Measurements from ENCODE around the gene BMS1.

The BMS1 gene

DNA sequence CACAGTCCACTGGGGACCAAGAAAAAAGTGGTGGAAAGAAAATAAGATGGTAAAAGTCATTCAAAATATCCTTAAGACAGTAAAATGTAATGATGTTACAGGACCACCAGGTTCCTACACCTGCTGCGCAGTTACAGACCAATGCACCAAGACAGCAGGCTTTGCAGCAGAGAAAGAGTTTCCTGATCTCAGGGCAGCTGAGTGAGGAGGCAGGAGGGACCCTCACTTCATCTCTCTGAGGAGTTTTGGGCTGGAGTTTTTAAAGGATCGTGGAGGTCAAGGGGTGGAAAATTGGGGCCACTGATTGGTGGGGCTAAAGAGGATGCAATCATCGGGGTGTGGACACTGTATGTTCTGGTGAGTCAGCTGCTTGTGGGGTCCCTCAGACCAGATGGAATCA is 100.0 kb downstream of the BMS1 start:
- no peaks in the 10 kb centered on the region for H3K4me1 ChIP-seq (ENCODE audit: control insufficient read depth, insufficient read depth, low read length)
- H3K36me3 ChIP-seq (ENCODE audit: control insufficient read depth, insufficient read depth, low read length) = no peaks in the 10 kb centered on the region
- H3K27me3 ChIP-seq (ENCODE audit: control insufficient read depth, insufficient read depth, low read length) = no peaks in the 10 kb centered on the region
- H3K4me3 ChIP-seq (ENCODE audit: low read length) = no peak overlapping the region
- H3K9ac ChIP-seq (ENCODE audit: low read length) = no peak overlapping the region
- H3K27ac ChIP-seq (ENCODE audit: low read depth, low read length) = no peak overlapping the region
